ENCODE data around the gene CHRND. TPM values are rescaled to one million over a fixed set of nuclear protein-coding genes. Genes with fewer than 3 reads are reported as not detected.

Gene CHRND
- total RNA-seq, 1 donor from 2014 or later = not detected

GRCh38 chr2:232578626-232579025, 52.7 kb downstream of the CHRND start:
- TF ChIP-seq, protein P1, sequence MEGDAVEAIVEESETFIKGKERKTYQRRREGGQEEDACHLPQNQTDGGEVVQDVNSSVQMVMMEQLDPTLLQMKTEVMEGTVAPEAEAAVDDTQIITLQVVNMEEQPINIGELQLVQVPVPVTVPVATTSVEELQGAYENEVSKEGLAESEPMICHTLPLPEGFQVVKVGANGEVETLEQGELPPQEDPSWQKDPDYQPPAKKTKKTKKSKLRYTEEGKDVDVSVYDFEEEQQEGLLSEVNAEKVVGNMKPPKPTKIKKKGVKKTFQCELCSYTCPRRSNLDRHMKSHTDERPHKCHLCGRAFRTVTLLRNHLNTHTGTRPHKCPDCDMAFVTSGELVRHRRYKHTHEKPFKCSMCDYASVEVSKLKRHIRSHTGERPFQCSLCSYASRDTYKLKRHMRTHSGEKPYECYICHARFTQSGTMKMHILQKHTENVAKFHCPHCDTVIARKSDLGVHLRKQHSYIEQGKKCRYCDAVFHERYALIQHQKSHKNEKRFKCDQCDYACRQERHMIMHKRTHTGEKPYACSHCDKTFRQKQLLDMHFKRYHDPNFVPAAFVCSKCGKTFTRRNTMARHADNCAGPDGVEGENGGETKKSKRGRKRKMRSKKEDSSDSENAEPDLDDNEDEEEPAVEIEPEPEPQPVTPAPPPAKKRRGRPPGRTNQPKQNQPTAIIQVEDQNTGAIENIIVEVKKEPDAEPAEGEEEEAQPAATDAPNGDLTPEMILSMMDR (IDR thresholded peaks at IDR 0.05; ENCODE audit: insufficient read depth, low read length, poor library complexity, severe bottlenecking) = no peak
- no peaks in the 10 kb centered on the region for H3K27me3 ChIP-seq (ENCODE audit: control insufficient read depth, insufficient read depth, low read length)
- no peak for DNase-seq (ENCODE audit: low read depth)
- H3K36me3 ChIP-seq (ENCODE audit: control insufficient read depth, insufficient read depth, low read length) = no peaks in the 10 kb centered on the region
- no peak overlapping the region for H3K4me3 ChIP-seq (ENCODE audit: low read depth, low read length)

GRCh38 chr2:232580648-232580981, 54.7 kb downstream of the CHRND start:
- H3K4me3 ChIP-seq (ENCODE audit: low read depth, low read length) = no peak overlapping the region
- no peaks in the 10 kb centered on the region for H3K36me3 ChIP-seq (ENCODE audit: control insufficient read depth, insufficient read depth, low read length)
- TF ChIP-seq, protein P1 (IDR thresholded peaks at IDR 0.05; ENCODE audit: insufficient read depth, low read length, poor library complexity, severe bottlenecking) = no peak
- no peaks in the 10 kb centered on the region for H3K27me3 ChIP-seq (ENCODE audit: control insufficient read depth, insufficient read depth, low read length)
- DNase-seq (ENCODE audit: low read depth) = no peak

GRCh38 chr2:232581725-232582124, 55.8 kb downstream of the CHRND start:
- Histone ChIP-seq H3K27me3 (ENCODE audit: control insufficient read depth, insufficient read depth, low read length) (no peaks in the 10 kb centered on the region), H3K4me3 (ENCODE audit: low read depth, low read length) (no peak overlapping the region), H3K36me3 (ENCODE audit: control insufficient read depth, insufficient read depth, low read length) (no peaks in the 10 kb centered on the region)
- TF ChIP-seq, protein P1 (IDR thresholded peaks at IDR 0.05; ENCODE audit: insufficient read depth, low read length, poor library complexity, severe bottlenecking) = no peak
- no peak for DNase-seq (ENCODE audit: low read depth)

GRCh38 chr2:232584238-232584637, 58.3 kb downstream of the CHRND start:
- Histone ChIP-seq H3K36me3 (ENCODE audit: control insufficient read depth, insufficient read depth, low read length) (no peaks in the 10 kb centered on the region), H3K27me3 (ENCODE audit: control insufficient read depth, insufficient read depth, low read length) (no peaks in the 10 kb centered on the region), H3K4me3 (ENCODE audit: low read depth, low read length) (no peak overlapping the region)
- no peak for DNase-seq (ENCODE audit: low read depth)
- TF ChIP-seq, protein P1 (IDR thresholded peaks at IDR 0.05; ENCODE audit: insufficient read depth, low read length, poor library complexity, severe bottlenecking) = no peak

Other genes starting within 250 kb of the CHRND start
- gene ALPP, start 147.4 kb upstream of the CHRND start, total RNA-seq = not detected in 2 replicates
- not detected in 2 replicates for gene ALPG, start 119.3 kb upstream of the CHRND start, total RNA-seq
- not detected in 2 replicates for gene ALPI, start 70.0 kb upstream of the CHRND start, total RNA-seq
- gene ECEL1, start 38.3 kb upstream of the CHRND start, total RNA-seq = 2.2 and 2.3 TPM in 2 replicates
- not detected in 2 replicates for gene PRSS56, start 5.8 kb upstream of the CHRND start, total RNA-seq
- gene CHRNG, start 13.5 kb downstream of the CHRND start, total RNA-seq = not detected in 2 replicates
- 2.9 and 3.3 TPM in 2 replicates for gene TIGD1, start 24.4 kb downstream of the CHRND start, total RNA-seq
- gene EIF4E2, start 24.5 kb downstream of the CHRND start, total RNA-seq = 66.9 and 73.1 TPM in 2 replicates
- gene EFHD1, start 107.4 kb downstream of the CHRND start, total RNA-seq = 3.6 and 6.5 TPM in 2 replicates
- 39.4 and 46.7 TPM in 2 replicates for gene GIGYF2, start 171.2 kb downstream of the CHRND start, total RNA-seq